HCT116 (cell line): ENCODE data around the gene SLFN12L. TPM values are rescaled to one million over a fixed set of nuclear protein-coding genes. Genes with fewer than 3 reads are reported as not detected.

Experiments
- ATAC-seq: fragments of 200-7000 bp; cut with Tn5 transposase; 2 replicates; pipeline ENCODE4 v1.9.1; 2020; ENCODE audit warnings: mild to moderate bottlenecking, moderate library complexity
- BruUV-seq: library from RNA; stranded (reverse); fragments of 400-500 nt; replicated peaks from 2 replicates; lab custom pipeline; 2021; lab: Mats Ljungman, UMichigan
- CTCF ChIA-PET: fragments of 300-600 bp; sonication (Branson Sonifier 250); formaldehyde crosslinking; loops from one replicate; lab custom pipeline; 2021; ENCODE audit warnings: antibody characterized with exemption; lab: Charles Lee
- POLR2A ChIA-PET: fragments of 300-600, 350-600 bp; sonication (Branson Sonifier 250); formaldehyde crosslinking; loops from one replicate; lab custom pipeline; 2021; ENCODE audit warnings: antibody characterized with exemption; lab: Charles Lee
- RAD21 ChIA-PET, 2 experiments: fragments of 300-600 bp; sonication (Branson Sonifier 250); formaldehyde crosslinking; loops; one replicate each; lab custom pipeline; 2023; ENCODE audit warnings: low total read pairs in 2 of 2; ENCODE audit not compliant: uncharacterized antibody in 2 of 2, unreplicated experiment in 2 of 2, low non-redundant PET in 1 of 2; lab: Charles Lee
- DNase-seq: peaks from one replicate; pipeline ENCODE4 v3.0.0-alpha.2; 2010; ENCODE audit warnings: low read depth, low spot score
- H2AFZ ChIP-seq: fragments of 200-600 bp; shearing (Covaris generic), sonication (generic); 2 replicates; pipeline ENCODE4 v1.6.1; 2017; ENCODE audit warnings: low read depth, mixed run types, mixed read lengths, antibody characterized with exemption, low read length; ENCODE audit not compliant: poor library complexity, severe bottlenecking
- H3K27ac ChIP-seq: 2 replicates; pipeline ENCODE4 v1.5.1; 2012; ENCODE audit warnings: low read depth, low read length
- H3K27me3 ChIP-seq: fragments of 200-600 bp; sonication (generic); 2 replicates; pipeline ENCODE4 v1.6.1; 2016; ENCODE audit warnings: mixed run types, low read length, mixed read lengths; ENCODE audit not compliant: insufficient read depth
- H3K36me3 ChIP-seq, 2 experiments: fragments of 200-500 bp in 1 of 2; fragments of 200-600 bp in 1 of 2; sonication (Bioruptor generic) in 1 of 2; sonication (generic) in 1 of 2; 2 replicates each; pipeline versions ENCODE4 v1.5.1 to v1.6.1; 2014 to 2016; ENCODE audit warnings: low read length in 2 of 2, inconsistent platforms in 1 of 2, mixed read lengths in 1 of 2, mixed run types in 1 of 2; ENCODE audit not compliant: insufficient read depth in 2 of 2, control insufficient read depth in 1 of 2
- H3K4me1 ChIP-seq, 2 experiments: fragments of 200-600 bp in 1 of 2; sonication (generic) in 1 of 2; 2 replicates each; pipeline versions ENCODE4 v1.5.1 to v1.6.1; 2012 to 2017; ENCODE audit warnings: low read length in 2 of 2, inconsistent platforms in 1 of 2, mild to moderate bottlenecking in 1 of 2, mixed read lengths in 1 of 2, mixed run types in 1 of 2, moderate library complexity in 1 of 2; ENCODE audit not compliant: insufficient read depth in 2 of 2, control insufficient read depth in 1 of 2
- H3K4me2 ChIP-seq: fragments of 200-600 bp; sonication (generic); 2 replicates; pipeline ENCODE4 v1.6.1; 2017; ENCODE audit warnings: mixed run types, low read length, mixed read lengths
- H3K4me3 ChIP-seq, 2 experiments: fragments of 200-600 bp in 1 of 2; sonication (generic) in 1 of 2; replicated peaks in 1 of 2; 2 replicates each; pipeline ENCODE4 v1.5.1; 2011 to 2016; ENCODE audit warnings: low read length in 2 of 2, control low read depth in 1 of 2, low read depth in 1 of 2, mild to moderate bottlenecking in 1 of 2, mixed read lengths in 1 of 2, mixed run types in 1 of 2
- H3K79me2 ChIP-seq: fragments of 200-600 bp; sonication (generic); 2 replicates; pipeline ENCODE4 v1.6.1; 2017; ENCODE audit warnings: mild to moderate bottlenecking, mixed run types, low read length, moderate library complexity, mixed read lengths; ENCODE audit not compliant: insufficient read depth
- H3K9ac ChIP-seq: fragments of 200-600 bp; sonication (generic); 2 replicates; pipeline ENCODE4 v1.6.1; 2016; ENCODE audit warnings: low read length, mixed read lengths
- H3K9me2 ChIP-seq: fragments of 200-600 bp; sonication (generic), shearing (Covaris generic); 2 replicates; pipeline ENCODE4 v1.6.1; 2017; ENCODE audit warnings: mixed run types, mild to moderate bottlenecking, moderate library complexity; ENCODE audit not compliant: insufficient read depth
- H3K9me3 ChIP-seq, 2 experiments: fragments of 200-500 bp in 1 of 2; fragments of 200-600 bp in 1 of 2; sonication (Bioruptor generic) in 1 of 2; sonication (generic) in 1 of 2; 2 replicates each; pipeline ENCODE4 v1.6.1; 2014 to 2017; ENCODE audit warnings: low read length in 2 of 2, mixed read lengths in 2 of 2, inconsistent platforms in 1 of 2, low read depth in 1 of 2, mild to moderate bottlenecking in 1 of 2, mixed run types in 1 of 2, moderate library complexity in 1 of 2; ENCODE audit not compliant: control insufficient read depth in 1 of 2, insufficient read depth in 1 of 2
- H4K20me1 ChIP-seq: fragments of 200-600 bp; sonication (generic), shearing (Covaris generic); 2 replicates; pipeline ENCODE4 v1.6.1; 2017; ENCODE audit warnings: mixed run types, mild to moderate bottlenecking, moderate library complexity; ENCODE audit not compliant: insufficient read depth
- CEBPB ChIP-seq: IDR thresholded peaks from 2 replicates; pipeline ENCODE4 v1.6.1; 2012; ENCODE audit warnings: low read depth
- ELF1 ChIP-seq: IDR thresholded peaks from 2 replicates; pipeline ENCODE4 v1.6.1; 2012; ENCODE audit warnings: low read depth, borderline replicate concordance
- EZH2 ChIP-seq: fragments of 200-600 bp; sonication (generic); IDR thresholded peaks from 2 replicates; pipeline ENCODE4 v1.6.1; 2017; ENCODE audit warnings: antibody characterized with exemption, mixed run types
- EZH2phosphoT487 ChIP-seq: fragments of 200-600 bp; IDR thresholded peaks from 2 replicates; pipeline ENCODE4 v1.6.1; 2018; ENCODE audit warnings: antibody characterized with exemption, borderline replicate concordance
- FOSL1 ChIP-seq: IDR thresholded peaks from 2 replicates; pipeline ENCODE4 v1.6.1; 2012; ENCODE audit warnings: low read depth
- JUND ChIP-seq: IDR thresholded peaks from 2 replicates; pipeline ENCODE4 v1.6.1; 2012
- MAX ChIP-seq: IDR thresholded peaks from 2 replicates; pipeline ENCODE4 v1.6.1; 2012
- POLR2A ChIP-seq: IDR thresholded peaks from 2 replicates; pipeline ENCODE4 v1.7.0; 2011; ENCODE audit warnings: borderline replicate concordance; ENCODE audit not compliant: insufficient read depth, insufficient read length; ENCODE audit errors: extremely low read depth
- POLR2AphosphoS5 ChIP-seq: IDR thresholded peaks from 2 replicates; pipeline ENCODE4 v1.6.1; 2011; ENCODE audit warnings: mild to moderate bottlenecking, low read depth, low read length, moderate library complexity
- RAD21 ChIP-seq: IDR thresholded peaks from 2 replicates; pipeline ENCODE4 v1.6.1; 2012; ENCODE audit warnings: low read depth, mild to moderate bottlenecking
- REST ChIP-seq: IDR thresholded peaks from 2 replicates; pipeline ENCODE4 v1.6.1; 2012; ENCODE audit warnings: low read depth
- SIN3A ChIP-seq: IDR thresholded peaks from 2 replicates; pipeline ENCODE4 v1.6.1; 2012; ENCODE audit warnings: low read depth
- SP1 ChIP-seq: IDR thresholded peaks from 2 replicates; pipeline ENCODE4 v1.6.1; 2012; ENCODE audit warnings: low read depth
- SRF ChIP-seq: IDR thresholded peaks from 2 replicates; pipeline ENCODE4 v1.6.1; 2012; ENCODE audit warnings: low read depth
- YY1 ChIP-seq: IDR thresholded peaks from 2 replicates; pipeline ENCODE4 v1.6.1; 2011; ENCODE audit warnings: low read length, low read depth, moderate library complexity, mild to moderate bottlenecking; ENCODE audit not compliant: insufficient replicate concordance; ENCODE audit errors: extremely low read depth
- intact Hi-C: fragments of 100-400 bp; cut with micrococcal nuclease; formaldehyde crosslinking; loops from 2 replicates; pipeline ENCODE4 v1.10.0; 2022
- total RNA-seq: library from RNA; stranded (reverse); gene quantifications from one replicate; pipeline ENCODE4 v1.2.1, GENCODE V29; 2021; ENCODE audit not compliant: unreplicated experiment

The SLFN12L gene
- total RNA-seq, 1 experiment from 2014 or later = 0.17 TPM

GRCh38 chr17:35496451-35497290 is 40.8 kb downstream of the SLFN12L start:
- POLR2A ChIA-PET = no interaction called here
- H3K9ac ChIP-seq = no peak overlapping the region
- H3K27ac ChIP-seq = no peak overlapping the region
- H3K4me1 ChIP-seq = no peaks in the 10 kb centered on the region
- CTCF ChIA-PET = no interaction called here
- peaks cover 26% of the 10 kb centered on the region; the same call in 1 of the 2 replicates for H3K27me3 ChIP-seq
- no peaks in the 10 kb centered on the region for H3K79me2 ChIP-seq
- no peak overlapping the region for H3K4me2 ChIP-seq
- H3K4me3 ChIP-seq = no peak overlapping the region
- H4K20me1 ChIP-seq = no peaks in the 10 kb centered on the region
- H2AFZ ChIP-seq = no peak overlapping the region
- no peaks in the 10 kb centered on the region for H3K9me3 ChIP-seq
- TF ChIP-seq MAX (no peak), JUND (no peak), RAD21 (no peak), SP1 (no peak), SIN3A (no peak), EZH2phosphoT487 (no peak), FOSL1 (no peak), REST (no peak), POLR2AphosphoS5 (no peak), EZH2 (no peak), POLR2A (no peak), CEBPB (no peak), SRF (no peak), YY1 (no peak), ELF1 (no peak)
- no TSS peak for BruUV-seq
- DNase-seq (no peak), ATAC-seq (no peak)
- no peaks in the 10 kb centered on the region for H3K36me3 ChIP-seq
- RAD21 ChIA-PET = no interaction called here
- no peaks in the 10 kb centered on the region for H3K9me2 ChIP-seq
- intact Hi-C loops = no loop called here
